DMS53 treated with DMSO at 0.1 percent for 48 hours (cell line): Measurements from ENCODE around the gene DPH7.
"Not testable (repeated sequence)": the region's sequence is repeated elsewhere in the genome, so short reads cannot be mapped to it uniquely, and the experiment has no call there.

Source experiments
- DNase-seq: peaks from one replicate; lab custom pipeline; 2025; ENCODE audit not compliant: unreplicated experiment; lab: John Stamatoyannopoulos, UW

Gene DPH7

GRCh38 chr9:137550958-137551263 is 27.8 kb downstream of the DPH7 start:
- not testable (repeated sequence) for DNase-seq

- DNase-seq: peak; percentile 92
Measured at GRCh38 chr9:137550231-137550621, 28.5 kb downstream of the DPH7 start, which contains the start of gene PNPLA7. Gene PNPLA7, minus strand, starts transcription at chr9:137550402. Its CDS starts 205 bp downstream, at chr9:137550197.

- no peak for DNase-seq
Measured at GRCh38 chr9:137547687-137548543, 30.8 kb downstream of the DPH7 start.

- DNase-seq: no peak
Measured at GRCh38 chr9:137545123-137545522, 33.6 kb downstream of the DPH7 start.

GRCh38 chr9:137544176-137544760 is 34.5 kb downstream of the DPH7 start:
- no peak for DNase-seq

GRCh38 chr9:137543237-137543963 is 35.3 kb downstream of the DPH7 start:
- DNase-seq: no peak

GRCh38 chr9:137542486-137542885 is 36.2 kb downstream of the DPH7 start:
- no peak for DNase-seq

GRCh38 chr9:137540536-137540935 is 38.2 kb downstream of the DPH7 start:
- DNase-seq: no peak

GRCh38 chr9:137538058-137538457 is 40.7 kb downstream of the DPH7 start:
- DNase-seq: no peak

- not testable (repeated sequence) for DNase-seq
Measured at GRCh38 chr9:137536594-137537131, 42.1 kb downstream of the DPH7 start.

GRCh38 chr9:137535120-137535428 is 43.7 kb downstream of the DPH7 start:
- no peak for DNase-seq

GRCh38 chr9:137534256-137535119 is 44.2 kb downstream of the DPH7 start:
- peak; percentile 71 for DNase-seq

- DNase-seq: not testable (repeated sequence)
Measured at GRCh38 chr9:137532891-137533468, 45.7 kb downstream of the DPH7 start.

- no peak for DNase-seq
Measured at GRCh38 chr9:137531099-137531765, 47.5 kb downstream of the DPH7 start.

GRCh38 chr9:137530331-137530730 is 48.4 kb downstream of the DPH7 start:
- DNase-seq: no peak

GRCh38 chr9:137524981-137525317 is 53.8 kb downstream of the DPH7 start:
- DNase-seq: no peak

- DNase-seq: no peak
Measured at GRCh38 chr9:137524161-137524980, 54.4 kb downstream of the DPH7 start.

- no peak for DNase-seq
Measured at GRCh38 chr9:137522746-137523455, 55.8 kb downstream of the DPH7 start.
